HepG2 (cell line): ENCODE results near the gene CASP4.
A peak's percentile ranks its signal among the peaks of the same experiment; 100 is the strongest.

Experiments used
- CTCF ChIP-seq: sonication (generic); formaldehyde crosslinking; IDR thresholded peaks from 2 replicates; pipeline ENCODE4 v1.5.0; 2020; ENCODE audit warnings: mild to moderate bottlenecking, missing genetic modification reagents, moderate library complexity
- EP300 ChIP-seq, 3 experiments: sonication (generic) in 1 of 3; formaldehyde crosslinking in 1 of 3; IDR thresholded peaks; 2 replicates each; pipeline versions ENCODE4 v1.5.1 to v1.6.1; 2011 to 2020; ENCODE audit warnings: low read depth in 2 of 3, low read length in 2 of 3, borderline replicate concordance in 1 of 3, improper control_type of control experiment in 1 of 3, mild to moderate bottlenecking in 1 of 3, missing genetic modification reagents in 1 of 3, moderate library complexity in 1 of 3
- ETV5 ChIP-seq: IDR thresholded peaks from 2 replicates; pipeline ENCODE4 v1.6.1; 2018; ENCODE audit warnings: missing biosample characterization, missing genetic modification reagents, inconsistent platforms, borderline replicate concordance
- FOXO4 ChIP-seq: sonication (generic); formaldehyde crosslinking; conservative IDR thresholded peaks from 2 replicates; pipeline ENCODE4 v1.8.1; 2023; ENCODE audit warnings: missing genetic modification reagents
- NR3C1 ChIP-seq: sonication (generic); formaldehyde crosslinking; IDR thresholded peaks from 2 replicates; pipeline ENCODE4 v1.4.0; 2020; ENCODE audit warnings: missing genetic modification reagents
- POLR2A ChIP-seq, 2 experiments: IDR thresholded peaks; 2 replicates each; pipeline ENCODE4 v1.6.1; 2011; ENCODE audit warnings: low read depth in 2 of 2, low read length in 2 of 2, mild to moderate bottlenecking in 1 of 2, moderate library complexity in 1 of 2; ENCODE audit not compliant: insufficient read depth in 1 of 2
- ZNF605 ChIP-seq: sonication (generic); formaldehyde crosslinking; IDR thresholded peaks from 2 replicates; pipeline ENCODE4 v1.8.0; 2022; ENCODE audit warnings: mild to moderate bottlenecking, missing genetic modification reagents

- TF ChIP-seq CTCF (CRISPR knock-in tag), result peak; percentile 54
- no peak for TF ChIP-seq ZNF605 (CRISPR knock-in tag)
- TF ChIP-seq EP300 (IDR thresholded peaks at IDR 0.05; ENCODE audit: low read depth in 2 of 2, low read length in 2 of 2), result no peak
- no peak for TF ChIP-seq EP300 (CRISPR knock-in tag; IDR thresholded peaks at IDR 0.05; ENCODE audit: borderline replicate concordance)
- no peak for TF ChIP-seq FOXO4 (CRISPR knock-in tag)
- TF ChIP-seq POLR2A (IDR thresholded peaks at IDR 0.05; ENCODE audit: insufficient read depth in 1 of 2, low read depth in 2 of 2, low read length in 2 of 2), result no peak
- no peak for TF ChIP-seq ETV5
- no peak for TF ChIP-seq NR3C1 (CRISPR knock-in tag)
Observed at GRCh38 chr11:104946907-104947306, 21.5 kb downstream of the CASP4 start.
